HCT116 (cell line): ENCODE data around the gene MAL. TPM values are rescaled to one million over a fixed set of nuclear protein-coding genes. Genes with fewer than 3 reads are reported as not detected.

Experiments used
- ATAC-seq: fragments of 200-7000 bp; cut with Tn5 transposase; 2 replicates; pipeline ENCODE4 v1.9.1; 2020; ENCODE audit warnings: mild to moderate bottlenecking, moderate library complexity
- BruUV-seq: library from RNA; stranded (reverse); fragments of 400-500 nt; replicated peaks from 2 replicates; lab custom pipeline; 2021; lab: Mats Ljungman, UMichigan
- CTCF ChIA-PET: fragments of 300-600 bp; sonication (Branson Sonifier 250); formaldehyde crosslinking; loops from one replicate; lab custom pipeline; 2021; ENCODE audit warnings: antibody characterized with exemption; lab: Charles Lee
- POLR2A ChIA-PET: fragments of 300-600, 350-600 bp; sonication (Branson Sonifier 250); formaldehyde crosslinking; loops from one replicate; lab custom pipeline; 2021; ENCODE audit warnings: antibody characterized with exemption; lab: Charles Lee
- RAD21 ChIA-PET, 2 experiments: fragments of 300-600 bp; sonication (Branson Sonifier 250); formaldehyde crosslinking; loops; one replicate each; lab custom pipeline; 2023; ENCODE audit warnings: low total read pairs in 2 of 2; ENCODE audit not compliant: uncharacterized antibody in 2 of 2, unreplicated experiment in 2 of 2, low non-redundant PET in 1 of 2; lab: Charles Lee
- DNase-seq: peaks from one replicate; pipeline ENCODE4 v3.0.0-alpha.2; 2010; ENCODE audit warnings: low read depth, low spot score
- H2AFZ ChIP-seq: fragments of 200-600 bp; shearing (Covaris generic), sonication (generic); 2 replicates; pipeline ENCODE4 v1.6.1; 2017; ENCODE audit warnings: low read depth, mixed run types, mixed read lengths, antibody characterized with exemption, low read length; ENCODE audit not compliant: poor library complexity, severe bottlenecking
- H3K27ac ChIP-seq: 2 replicates; pipeline ENCODE4 v1.5.1; 2012; ENCODE audit warnings: low read depth, low read length
- H3K27me3 ChIP-seq: fragments of 200-600 bp; sonication (generic); 2 replicates; pipeline ENCODE4 v1.6.1; 2016; ENCODE audit warnings: mixed run types, low read length, mixed read lengths; ENCODE audit not compliant: insufficient read depth
- H3K36me3 ChIP-seq, 2 experiments: fragments of 200-500 bp in 1 of 2; fragments of 200-600 bp in 1 of 2; sonication (Bioruptor generic) in 1 of 2; sonication (generic) in 1 of 2; 2 replicates each; pipeline versions ENCODE4 v1.5.1 to v1.6.1; 2014 to 2016; ENCODE audit warnings: low read length in 2 of 2, inconsistent platforms in 1 of 2, mixed read lengths in 1 of 2, mixed run types in 1 of 2; ENCODE audit not compliant: insufficient read depth in 2 of 2, control insufficient read depth in 1 of 2
- H3K4me1 ChIP-seq, 2 experiments: fragments of 200-600 bp in 1 of 2; sonication (generic) in 1 of 2; 2 replicates each; pipeline versions ENCODE4 v1.5.1 to v1.6.1; 2012 to 2017; ENCODE audit warnings: low read length in 2 of 2, inconsistent platforms in 1 of 2, mild to moderate bottlenecking in 1 of 2, mixed read lengths in 1 of 2, mixed run types in 1 of 2, moderate library complexity in 1 of 2; ENCODE audit not compliant: insufficient read depth in 2 of 2, control insufficient read depth in 1 of 2
- H3K4me2 ChIP-seq: fragments of 200-600 bp; sonication (generic); 2 replicates; pipeline ENCODE4 v1.6.1; 2017; ENCODE audit warnings: mixed run types, low read length, mixed read lengths
- H3K4me3 ChIP-seq, 2 experiments: fragments of 200-600 bp in 1 of 2; sonication (generic) in 1 of 2; replicated peaks in 1 of 2; 2 replicates each; pipeline ENCODE4 v1.5.1; 2011 to 2016; ENCODE audit warnings: low read length in 2 of 2, control low read depth in 1 of 2, low read depth in 1 of 2, mild to moderate bottlenecking in 1 of 2, mixed read lengths in 1 of 2, mixed run types in 1 of 2
- H3K79me2 ChIP-seq: fragments of 200-600 bp; sonication (generic); 2 replicates; pipeline ENCODE4 v1.6.1; 2017; ENCODE audit warnings: mild to moderate bottlenecking, mixed run types, low read length, moderate library complexity, mixed read lengths; ENCODE audit not compliant: insufficient read depth
- H3K9ac ChIP-seq: fragments of 200-600 bp; sonication (generic); 2 replicates; pipeline ENCODE4 v1.6.1; 2016; ENCODE audit warnings: low read length, mixed read lengths
- H3K9me2 ChIP-seq: fragments of 200-600 bp; sonication (generic), shearing (Covaris generic); 2 replicates; pipeline ENCODE4 v1.6.1; 2017; ENCODE audit warnings: mixed run types, mild to moderate bottlenecking, moderate library complexity; ENCODE audit not compliant: insufficient read depth
- H3K9me3 ChIP-seq, 2 experiments: fragments of 200-500 bp in 1 of 2; fragments of 200-600 bp in 1 of 2; sonication (Bioruptor generic) in 1 of 2; sonication (generic) in 1 of 2; 2 replicates each; pipeline ENCODE4 v1.6.1; 2014 to 2017; ENCODE audit warnings: low read length in 2 of 2, mixed read lengths in 2 of 2, inconsistent platforms in 1 of 2, low read depth in 1 of 2, mild to moderate bottlenecking in 1 of 2, mixed run types in 1 of 2, moderate library complexity in 1 of 2; ENCODE audit not compliant: control insufficient read depth in 1 of 2, insufficient read depth in 1 of 2
- H4K20me1 ChIP-seq: fragments of 200-600 bp; sonication (generic), shearing (Covaris generic); 2 replicates; pipeline ENCODE4 v1.6.1; 2017; ENCODE audit warnings: mixed run types, mild to moderate bottlenecking, moderate library complexity; ENCODE audit not compliant: insufficient read depth
- CBX3 ChIP-seq: IDR thresholded peaks from 2 replicates; pipeline ENCODE4 v1.6.1; 2012; ENCODE audit warnings: low read depth
- CEBPB ChIP-seq: IDR thresholded peaks from 2 replicates; pipeline ENCODE4 v1.6.1; 2012; ENCODE audit warnings: low read depth
- EGR1 ChIP-seq: IDR thresholded peaks from 2 replicates; pipeline ENCODE4 v1.6.1; 2012; ENCODE audit warnings: low read depth
- ELF1 ChIP-seq: IDR thresholded peaks from 2 replicates; pipeline ENCODE4 v1.6.1; 2012; ENCODE audit warnings: low read depth, borderline replicate concordance
- EZH2 ChIP-seq: fragments of 200-600 bp; sonication (generic); IDR thresholded peaks from 2 replicates; pipeline ENCODE4 v1.6.1; 2017; ENCODE audit warnings: antibody characterized with exemption, mixed run types
- EZH2phosphoT487 ChIP-seq: fragments of 200-600 bp; IDR thresholded peaks from 2 replicates; pipeline ENCODE4 v1.6.1; 2018; ENCODE audit warnings: antibody characterized with exemption, borderline replicate concordance
- JUND ChIP-seq: IDR thresholded peaks from 2 replicates; pipeline ENCODE4 v1.6.1; 2012
- MAX ChIP-seq: IDR thresholded peaks from 2 replicates; pipeline ENCODE4 v1.6.1; 2012
- POLR2A ChIP-seq: IDR thresholded peaks from 2 replicates; pipeline ENCODE4 v1.7.0; 2011; ENCODE audit warnings: borderline replicate concordance; ENCODE audit not compliant: insufficient read depth, insufficient read length; ENCODE audit errors: extremely low read depth
- POLR2AphosphoS5 ChIP-seq: IDR thresholded peaks from 2 replicates; pipeline ENCODE4 v1.6.1; 2011; ENCODE audit warnings: mild to moderate bottlenecking, low read depth, low read length, moderate library complexity
- RAD21 ChIP-seq: IDR thresholded peaks from 2 replicates; pipeline ENCODE4 v1.6.1; 2012; ENCODE audit warnings: low read depth, mild to moderate bottlenecking
- REST ChIP-seq: IDR thresholded peaks from 2 replicates; pipeline ENCODE4 v1.6.1; 2012; ENCODE audit warnings: low read depth
- SIN3A ChIP-seq: IDR thresholded peaks from 2 replicates; pipeline ENCODE4 v1.6.1; 2012; ENCODE audit warnings: low read depth
- SP1 ChIP-seq: IDR thresholded peaks from 2 replicates; pipeline ENCODE4 v1.6.1; 2012; ENCODE audit warnings: low read depth
- SRF ChIP-seq: IDR thresholded peaks from 2 replicates; pipeline ENCODE4 v1.6.1; 2012; ENCODE audit warnings: low read depth
- ZBTB33 ChIP-seq: IDR thresholded peaks from 2 replicates; pipeline ENCODE4 v1.6.1; 2011; ENCODE audit warnings: mild to moderate bottlenecking, low read length, moderate library complexity; ENCODE audit not compliant: insufficient replicate concordance; ENCODE audit errors: extremely low read depth
- ZFX ChIP-seq: fragments of 450-650 bp; IDR thresholded peaks from 2 replicates; pipeline ENCODE4 v1.6.1; 2017
- ZNF274 ChIP-seq: fragments of 200-500 bp; sonication (Bioruptor generic); IDR thresholded peaks from 2 replicates; pipeline ENCODE4 v1.6.1; 2014; ENCODE audit warnings: mild to moderate bottlenecking, low read depth, low read length, inconsistent platforms
- intact Hi-C: fragments of 100-400 bp; cut with micrococcal nuclease; formaldehyde crosslinking; loops from 2 replicates; pipeline ENCODE4 v1.10.0; 2022
- total RNA-seq: library from RNA; stranded (reverse); gene quantifications from one replicate; pipeline ENCODE4 v1.2.1, GENCODE V29; 2021; ENCODE audit not compliant: unreplicated experiment
- TF ChIP-seq, protein P1 (sequence below), 3 experiments: fragments of 200-600 bp in 1 of 3; sonication (generic) in 1 of 3; IDR thresholded peaks in 2 of 3; conservative IDR thresholded peaks in 1 of 3; 2 replicates each; pipeline ENCODE4 v1.5.1; 2012 to 2017; ENCODE audit warnings: low read depth in 2 of 3, low read length in 2 of 3, antibody characterized with exemption in 1 of 3, borderline replicate concordance in 1 of 3, control low read depth in 1 of 3, mild to moderate bottlenecking in 1 of 3, mixed read lengths in 1 of 3, mixed run types in 1 of 3, moderate library complexity in 1 of 3; ENCODE audit not compliant: insufficient read depth in 1 of 3
- TF ChIP-seq, protein P2 (sequence below): IDR thresholded peaks from 2 replicates; pipeline ENCODE4 v1.6.1; 2012

Gene MAL
- total RNA-seq, 1 experiment from 2014 or later = not detected

DNA sequence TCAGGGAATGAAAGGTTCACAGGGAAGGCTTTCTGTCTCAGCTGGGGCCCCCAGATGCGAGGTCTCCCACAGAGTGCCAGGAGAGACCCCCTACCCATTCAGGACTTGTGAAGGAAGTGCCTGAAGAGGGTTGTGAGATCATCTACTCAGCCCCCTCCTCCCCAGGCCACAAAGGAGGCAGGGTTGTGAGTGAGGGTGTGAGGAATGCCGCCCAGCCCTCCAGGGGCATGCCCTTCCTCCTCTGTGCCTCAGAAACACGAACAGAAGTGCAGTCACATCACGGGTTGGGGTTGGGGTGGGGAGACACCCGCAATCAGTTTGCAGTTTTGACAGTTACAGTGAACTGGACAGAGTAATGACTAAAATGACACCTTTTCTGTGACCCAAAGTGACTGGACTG is 5.0 kb downstream of the MAL start:
- no peaks in the 10 kb centered on the region for H4K20me1 ChIP-seq
- H3K9ac ChIP-seq = no peak overlapping the region
- RAD21 ChIA-PET = no interaction called here
- ATAC-seq = no peak
- H3K79me2 ChIP-seq = no peaks in the 10 kb centered on the region
- intact Hi-C loops = no loop called here
- DNase-seq = no peak
- CTCF ChIA-PET = interaction anchor here (1.6 kb wide), 1 partner anchor 11 kb away, joined by 3 read pairs; no protein-coding TSS in a partner anchor
- no peaks in the 10 kb centered on the region for H3K36me3 ChIP-seq
- H3K27ac ChIP-seq = no peak overlapping the region
- no peak overlapping the region for H3K4me3 ChIP-seq
- no TSS peak for BruUV-seq
- H3K9me2 ChIP-seq = no peaks in the 10 kb centered on the region
- no peaks in the 10 kb centered on the region for H3K27me3 ChIP-seq
- POLR2A ChIA-PET = no interaction called here
- TF ChIP-seq ELF1 = no peak
- TF ChIP-seq EGR1 = no peak
- no peak for TF ChIP-seq ZBTB33
- TF ChIP-seq EZH2phosphoT487 = no peak
- TF ChIP-seq, protein P1, sequence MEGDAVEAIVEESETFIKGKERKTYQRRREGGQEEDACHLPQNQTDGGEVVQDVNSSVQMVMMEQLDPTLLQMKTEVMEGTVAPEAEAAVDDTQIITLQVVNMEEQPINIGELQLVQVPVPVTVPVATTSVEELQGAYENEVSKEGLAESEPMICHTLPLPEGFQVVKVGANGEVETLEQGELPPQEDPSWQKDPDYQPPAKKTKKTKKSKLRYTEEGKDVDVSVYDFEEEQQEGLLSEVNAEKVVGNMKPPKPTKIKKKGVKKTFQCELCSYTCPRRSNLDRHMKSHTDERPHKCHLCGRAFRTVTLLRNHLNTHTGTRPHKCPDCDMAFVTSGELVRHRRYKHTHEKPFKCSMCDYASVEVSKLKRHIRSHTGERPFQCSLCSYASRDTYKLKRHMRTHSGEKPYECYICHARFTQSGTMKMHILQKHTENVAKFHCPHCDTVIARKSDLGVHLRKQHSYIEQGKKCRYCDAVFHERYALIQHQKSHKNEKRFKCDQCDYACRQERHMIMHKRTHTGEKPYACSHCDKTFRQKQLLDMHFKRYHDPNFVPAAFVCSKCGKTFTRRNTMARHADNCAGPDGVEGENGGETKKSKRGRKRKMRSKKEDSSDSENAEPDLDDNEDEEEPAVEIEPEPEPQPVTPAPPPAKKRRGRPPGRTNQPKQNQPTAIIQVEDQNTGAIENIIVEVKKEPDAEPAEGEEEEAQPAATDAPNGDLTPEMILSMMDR (IDR thresholded peaks at IDR 0.05 in 2 of 3, conservative IDR thresholded peaks at IDR 0.05 in 1 of 3; ENCODE audit: borderline replicate concordance in 1 of 3, insufficient read depth in 1 of 3, low read depth in 2 of 3, low read length in 2 of 3) = no peak
- no peak for TF ChIP-seq EZH2
- TF ChIP-seq REST = no peak
- TF ChIP-seq SIN3A = no peak
- TF ChIP-seq SP1 = no peak
- no peak for TF ChIP-seq MAX
- TF ChIP-seq JUND = no peak
- TF ChIP-seq POLR2A = no peak
- TF ChIP-seq POLR2AphosphoS5 = no peak
- TF ChIP-seq, protein P2, sequence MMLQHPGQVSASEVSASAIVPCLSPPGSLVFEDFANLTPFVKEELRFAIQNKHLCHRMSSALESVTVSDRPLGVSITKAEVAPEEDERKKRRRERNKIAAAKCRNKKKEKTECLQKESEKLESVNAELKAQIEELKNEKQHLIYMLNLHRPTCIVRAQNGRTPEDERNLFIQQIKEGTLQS = no peak
- no peak for TF ChIP-seq RAD21
- no peak for TF ChIP-seq CEBPB
- no peak for TF ChIP-seq ZFX
- TF ChIP-seq ZNF274 = no peak
- TF ChIP-seq SRF = no peak
- no peak for TF ChIP-seq CBX3
- H3K4me1 ChIP-seq = peaks cover 7 to 27% of the 10 kb centered on the region in 2 experiments
- peak overlapping the region; percentile 28; the same call in 1 of the 2 replicates for H3K4me2 ChIP-seq
- no peaks in the 10 kb centered on the region for H3K9me3 ChIP-seq
- H2AFZ ChIP-seq = no peak overlapping the region
